Thyroid gland (tissue), 4 donors: ENCODE measurements around the gene NCDN.

Source experiments
- CTCF ChIP-seq, 6 experiments: fragments of 200-600 bp in 3 of 6; fragments of 450-650 bp in 3 of 6; sonication (generic) in 3 of 6; IDR thresholded peaks; one replicate each; pipeline ENCODE4 v1.5.1; 2016 to 2019; ENCODE audit warnings: antibody characterized with exemption in 6 of 6, mild to moderate bottlenecking in 2 of 6, inconsistent platforms in 1 of 6, moderate library complexity in 1 of 6
- POLR2A ChIP-seq, 2 donors: fragments of 450-650 bp; IDR thresholded peaks; one replicate each; pipeline ENCODE4 v1.6.1; 2017; ENCODE audit warnings: antibody characterized with exemption in 2 of 2, mild to moderate bottlenecking in 2 of 2, moderate library complexity in 1 of 2

GRCh38 chr1:35539824-35540261 lies 17.8 kb upstream of the NCDN start:
- TF ChIP-seq CTCF (IDR thresholded peaks at IDR 0.05), result no peak
- TF ChIP-seq POLR2A (IDR thresholded peaks at IDR 0.05), result no peak
